CD1c-positive myeloid dendritic cell (primary cell): ENCODE results near the gene SPPL2B.
A peak's percentile ranks its signal among the peaks of the same experiment; 100 is the strongest.

Experiments used
- DNase-seq: peaks from one replicate; pipeline ENCODE4 v3.0.0-alpha.2; 2016; ENCODE audit errors: extremely low spot score

The SPPL2B gene

GRCh38 chr19:2355168-2356035 lies 26.9 kb downstream of the SPPL2B start:
- DNase-seq = no peak

DNA sequence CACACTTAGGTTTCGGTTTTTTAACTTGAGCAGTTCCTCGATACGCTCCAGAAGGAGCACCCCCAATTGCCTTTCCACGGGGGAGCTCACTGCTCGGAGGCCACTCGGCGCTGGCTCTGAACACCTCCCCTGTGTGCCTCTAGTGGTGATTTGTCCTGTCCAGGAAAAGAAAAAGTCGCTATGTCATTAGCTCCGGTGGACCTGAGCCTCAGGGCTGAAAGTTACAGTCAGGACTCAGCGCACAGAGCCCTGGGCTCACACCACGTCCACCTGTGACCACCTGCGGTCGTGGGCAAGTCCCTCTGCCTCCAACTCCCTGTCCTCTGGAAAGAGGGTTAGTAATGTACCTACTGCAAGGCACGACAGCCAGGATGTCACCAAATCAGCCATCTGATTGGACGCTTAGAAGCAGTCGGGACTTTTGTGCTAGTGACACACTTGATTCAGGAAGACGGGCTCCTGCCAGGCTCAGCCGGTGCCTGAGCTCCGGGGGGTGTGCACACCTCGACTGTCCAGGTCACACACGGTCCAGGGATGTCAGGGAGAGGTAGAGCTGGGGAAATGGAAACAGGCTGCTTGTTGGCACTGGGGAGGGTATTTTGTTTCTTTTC lies 27.7 kb downstream of the SPPL2B start:
- no peak for DNase-seq

DNA sequence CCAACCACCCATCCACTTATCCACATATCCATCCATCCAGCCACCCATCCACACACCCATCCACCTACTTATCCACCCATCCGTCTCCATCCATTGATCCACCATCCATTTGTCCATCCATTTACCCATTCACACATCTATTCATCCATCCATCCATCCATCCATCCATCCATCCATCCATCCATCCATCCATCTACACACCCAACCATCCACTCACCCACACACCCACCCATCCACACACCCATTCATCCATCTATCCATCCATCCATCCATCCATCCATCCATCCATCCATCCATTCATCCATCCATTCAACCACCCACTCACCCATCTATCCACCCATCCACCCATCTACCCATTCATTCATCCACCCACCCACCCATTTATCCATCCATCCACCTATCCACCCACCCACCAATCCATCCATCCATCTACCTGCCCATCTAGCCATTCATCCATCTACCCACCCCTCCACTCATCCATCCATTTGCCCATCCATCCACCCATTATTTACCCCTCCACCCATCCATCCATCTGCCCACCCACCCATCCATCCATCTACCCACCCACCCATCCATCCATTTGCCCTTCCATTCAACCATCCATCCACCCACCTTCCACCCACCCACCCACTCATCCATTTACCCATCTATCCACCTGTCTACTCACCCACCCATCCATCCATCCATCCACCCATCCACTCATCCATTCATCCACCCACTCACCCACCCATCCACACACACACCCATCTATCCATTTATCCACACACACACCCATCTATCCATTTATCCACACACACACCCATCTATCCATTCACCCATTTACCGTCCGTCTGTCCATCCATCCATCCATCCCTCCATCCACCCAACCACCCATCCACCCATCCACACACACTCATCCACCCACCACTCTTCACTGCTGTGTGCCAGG lies 29.1 kb downstream of the SPPL2B start:
- no peak for DNase-seq

GRCh38 chr19:2358548-2359173 lies 30.2 kb downstream of the SPPL2B start:
- DNase-seq = no peak

DNA sequence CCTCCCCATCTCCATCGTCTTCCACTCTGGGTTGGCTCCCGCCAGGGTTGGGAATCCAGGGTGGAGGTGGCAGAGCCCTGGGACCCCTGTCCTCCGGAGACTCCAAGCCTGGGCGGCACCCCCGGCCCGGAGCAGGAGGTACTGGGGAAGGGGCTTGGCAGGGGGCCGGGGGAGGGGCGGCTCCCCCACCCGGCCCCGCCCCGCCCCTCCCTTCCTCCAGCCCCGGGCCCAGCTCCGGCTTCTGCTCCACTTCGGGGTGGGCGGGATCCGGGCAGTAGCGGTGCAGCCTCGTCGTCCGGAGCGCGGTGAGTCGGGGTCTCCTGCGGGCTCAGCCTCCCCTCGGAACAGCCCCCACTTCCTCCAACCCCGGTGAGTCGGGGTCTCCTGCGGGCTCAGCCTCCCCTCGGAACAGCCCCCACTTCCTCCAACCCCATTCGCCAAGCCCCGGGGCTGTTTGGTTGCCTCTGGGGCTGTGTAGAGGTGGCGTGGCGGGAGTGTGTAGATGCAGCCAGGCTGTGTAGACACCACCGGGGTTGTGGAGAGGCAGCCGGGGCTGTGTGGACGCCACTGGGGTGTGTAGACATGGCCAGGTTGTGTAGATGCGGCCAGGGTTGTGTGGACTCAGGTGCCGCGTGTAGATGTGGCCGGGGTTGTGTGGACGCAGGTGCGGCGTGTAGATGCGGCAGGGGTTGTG lies 31.7 kb downstream of the SPPL2B start, which contains the start of gene TMPRSS9:
Gene TMPRSS9, plus strand, starts transcription at position 274 of the 694 bp plus-strand sequence. CDS start 29,521 bp downstream, outside the sequence.
- no peak for DNase-seq

- DNase-seq = no peak
These were observed 32.3 kb downstream of the SPPL2B start for GRCh38 chr19:2360833-2361232.

GRCh38 chr19:2361246-2362045 lies 33.0 kb downstream of the SPPL2B start:
- no peak for DNase-seq

DNA sequence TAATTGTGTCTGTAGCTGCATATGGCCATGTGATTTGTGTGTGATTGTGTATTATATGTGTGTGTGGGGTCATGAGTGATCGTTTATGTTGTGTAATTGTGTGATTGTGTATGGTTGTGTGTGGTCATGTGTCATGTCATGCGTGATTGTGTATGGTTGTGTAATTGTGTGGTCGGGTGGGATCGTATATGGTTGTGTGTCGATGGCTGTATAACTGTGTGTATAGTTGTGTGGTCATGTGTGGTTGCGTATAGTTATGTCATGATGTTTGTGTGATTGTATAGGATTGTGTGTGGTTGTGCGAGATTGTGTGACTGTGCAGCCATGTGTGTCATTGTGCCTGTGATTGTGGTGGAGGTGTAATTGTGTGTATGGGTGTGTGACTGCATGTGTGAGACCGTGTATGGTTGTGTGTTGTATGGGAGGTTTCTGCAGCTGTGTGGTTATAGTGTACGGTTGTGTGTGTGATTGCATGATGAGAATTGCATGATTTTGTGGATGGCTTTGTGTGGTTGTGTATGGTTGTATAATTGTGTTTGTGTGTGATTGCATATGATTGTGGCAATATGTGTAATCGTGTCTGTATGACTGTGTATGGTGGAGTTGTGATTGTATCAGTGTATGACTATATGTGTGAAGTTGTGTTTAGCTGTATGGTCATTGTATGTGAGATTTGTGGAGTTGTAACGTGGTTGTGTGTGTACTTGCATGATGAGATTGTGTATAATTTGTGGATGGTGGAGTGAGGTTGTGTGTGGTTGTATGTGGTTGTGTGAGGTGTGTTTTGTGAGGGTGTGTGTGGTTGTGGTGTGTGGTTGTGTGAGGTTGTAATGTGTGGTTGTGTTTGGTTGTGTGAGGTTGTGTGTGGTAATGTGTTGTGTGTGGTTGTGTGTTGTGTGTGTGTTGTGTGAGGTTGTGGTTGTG lies 33.8 kb downstream of the SPPL2B start:
- no peak for DNase-seq

DNA sequence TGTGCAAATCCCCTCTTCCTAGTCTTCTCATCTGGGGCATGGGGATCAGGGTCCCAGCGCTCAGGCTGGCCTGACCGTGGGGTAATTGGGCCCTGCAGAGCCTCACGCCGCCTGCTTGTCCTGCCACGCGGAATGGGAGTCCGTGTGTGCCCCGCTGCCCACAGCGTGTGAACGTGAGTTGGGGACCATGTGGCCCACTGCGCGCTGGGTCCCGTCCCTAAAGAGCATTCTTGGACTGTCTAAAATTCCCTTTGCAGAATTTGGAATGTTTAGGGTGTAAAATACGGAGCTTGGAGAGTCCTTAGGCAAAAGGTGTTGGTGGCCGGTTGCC lies 34.5 kb downstream of the SPPL2B start:
- no peak for DNase-seq

DNA sequence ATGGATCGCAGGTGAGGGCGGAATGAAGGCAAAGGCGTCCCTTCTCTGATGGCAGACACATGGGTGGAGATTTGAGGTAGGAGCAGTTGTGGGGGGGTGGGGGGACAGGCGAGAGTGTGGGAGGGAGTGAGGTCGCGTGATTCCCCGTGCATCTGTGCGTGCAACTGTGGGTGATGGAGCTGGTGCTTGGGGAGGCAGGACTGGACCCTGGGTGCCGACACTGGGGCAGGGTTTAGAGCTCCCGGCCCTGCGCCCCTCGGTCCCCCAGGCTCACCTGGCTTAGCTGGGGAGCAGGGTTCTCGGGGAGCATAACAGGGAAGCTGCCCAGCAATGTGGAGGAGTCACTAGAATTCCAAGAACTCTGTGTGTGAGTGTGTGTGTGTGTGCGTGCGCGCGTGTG lies 34.9 kb downstream of the SPPL2B start:
- no peak for DNase-seq

DNA sequence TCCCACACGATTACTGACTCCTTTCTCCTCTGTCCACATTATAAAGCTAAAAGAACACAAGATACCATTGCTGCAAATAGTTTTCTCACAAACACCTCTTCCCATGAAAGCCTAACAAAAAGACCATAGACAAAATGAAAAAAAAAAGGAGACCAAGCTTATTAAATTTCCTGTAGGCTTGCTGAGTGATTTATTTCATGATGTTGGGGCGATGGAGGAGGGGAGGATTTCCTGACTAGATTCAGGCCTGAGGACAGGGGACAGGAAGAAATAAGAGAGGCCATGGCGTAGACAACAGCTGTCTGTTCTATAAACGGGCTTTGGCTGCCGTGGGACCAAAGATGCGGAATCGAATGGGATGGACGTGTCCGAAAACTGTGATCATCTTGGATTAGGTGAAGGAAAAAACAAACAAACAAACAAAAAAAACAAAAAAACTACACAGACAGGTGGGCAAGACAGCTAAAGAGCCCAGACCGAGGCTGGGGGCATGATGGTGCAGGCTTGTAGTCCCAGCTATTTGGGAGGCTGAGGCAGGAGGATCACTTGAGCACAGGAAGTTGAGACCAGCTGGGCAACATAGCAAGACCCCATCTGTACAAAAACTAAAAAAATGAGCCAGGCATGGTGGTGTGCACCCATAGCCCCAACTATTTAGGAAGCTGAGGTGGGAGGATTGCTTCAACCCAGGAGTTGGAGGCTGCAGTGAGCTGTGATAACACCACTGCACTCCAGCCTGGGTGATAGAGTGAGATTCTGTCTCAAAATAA lies 36.9 kb downstream of the SPPL2B start:
- no peak for DNase-seq

DNA sequence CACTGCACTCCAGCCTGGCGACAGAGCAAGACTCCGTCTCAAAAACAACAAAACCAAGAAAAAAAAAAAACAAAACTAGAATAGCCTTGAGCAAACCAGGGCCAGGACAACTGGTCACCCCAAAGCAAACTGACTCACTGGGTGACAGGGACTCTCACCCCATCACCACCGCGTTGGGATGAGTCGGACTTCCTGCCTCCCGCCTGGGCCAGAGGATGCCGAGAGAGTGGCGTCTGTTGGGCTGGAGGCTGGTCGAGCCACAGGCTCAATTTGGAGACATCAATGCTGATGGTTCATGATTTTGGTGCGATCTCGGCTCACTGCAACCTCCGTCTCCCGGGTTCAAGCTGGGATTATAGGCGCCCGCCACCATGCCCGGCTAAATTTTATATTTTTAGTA lies 43.2 kb downstream of the SPPL2B start:
- peak; percentile 11 for DNase-seq

GRCh38 chr19:2372076-2372612 lies 43.7 kb downstream of the SPPL2B start:
- DNase-seq = no peak

DNA sequence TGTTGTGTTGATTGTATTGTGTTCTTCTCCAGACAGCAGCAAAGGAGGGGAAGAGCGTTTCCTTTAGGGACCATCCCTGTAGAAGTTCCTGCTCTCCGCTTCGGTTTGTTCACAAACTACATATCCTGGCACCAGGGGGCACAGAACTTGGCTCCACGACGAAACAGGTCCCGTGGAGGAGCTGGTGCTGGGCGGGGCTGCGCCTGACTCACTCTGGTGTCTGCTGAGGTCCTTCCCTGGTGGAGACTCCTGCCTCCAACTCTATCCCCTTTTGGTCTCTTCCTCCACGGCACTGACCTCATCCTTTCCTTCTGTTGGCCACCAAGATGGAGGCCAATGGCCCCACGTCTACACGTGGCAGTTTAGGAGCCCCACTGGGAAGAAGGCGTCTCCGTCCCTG lies 46.3 kb downstream of the SPPL2B start:
- no peak for DNase-seq

DNA sequence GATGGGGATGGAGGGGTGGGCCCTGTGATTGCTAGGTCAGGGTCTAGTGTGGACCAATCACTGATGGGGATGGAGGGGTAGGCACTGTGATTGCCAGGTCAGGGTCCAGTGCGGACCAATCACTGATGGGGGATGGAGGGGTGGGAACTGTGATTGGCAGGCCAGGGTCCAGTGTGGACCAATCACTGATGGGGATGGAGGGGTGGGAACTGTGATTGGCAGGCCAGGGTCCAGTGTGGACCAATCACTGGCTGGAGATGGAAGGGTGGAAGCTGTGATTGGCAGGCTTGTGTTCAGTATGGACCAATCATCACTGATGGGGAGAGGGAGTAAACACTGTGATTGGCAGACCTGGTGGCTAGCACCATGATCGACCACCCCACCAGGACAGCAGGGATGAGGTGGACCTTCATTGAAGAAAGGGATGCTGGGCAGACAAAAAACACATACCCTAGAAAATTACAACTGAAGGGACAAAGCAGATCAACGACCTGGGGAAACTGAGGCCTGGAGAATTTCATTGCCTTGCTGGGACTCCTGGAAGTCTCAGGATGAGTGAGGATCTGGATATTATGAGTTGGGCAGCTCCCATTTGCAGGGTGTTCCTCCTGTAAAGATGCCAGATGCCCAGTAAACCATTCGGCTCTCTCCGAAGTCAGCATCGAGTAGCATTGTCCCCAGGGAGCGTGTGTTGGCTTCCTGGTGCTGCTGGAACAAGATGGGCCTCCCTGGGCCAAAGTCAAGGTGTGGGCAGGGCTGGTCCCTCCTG lies 47.1 kb downstream of the SPPL2B start:
- no peak for DNase-seq

- no peak for DNase-seq
These were observed 48.5 kb downstream of the SPPL2B start for GRCh38 chr19:2376784-2377519.

- DNase-seq = no peak
These were observed 52.1 kb downstream of the SPPL2B start for GRCh38 chr19:2380567-2380966.
